Peyer's patch (tissue), 4 donors: ENCODE results near the gene JADE3. TPM values are rescaled to one million over a fixed set of nuclear protein-coding genes. Genes with fewer than 3 reads are reported as not detected.

ENCODE experiments used
- DNase-seq, 3 donors: peaks; one replicate each; pipeline ENCODE4 v3.0.0-alpha.2; 2017 to 2019
- H3K27ac ChIP-seq, 4 donors: fragments of 200-600 bp; sonication (generic); one replicate each; pipeline ENCODE4 v1.5.1; 2016 to 2019
- H3K27me3 ChIP-seq, 2 donors: fragments of 200-600 bp; sonication (generic); one replicate each; pipeline ENCODE4 v1.5.1; 2019
- H3K36me3 ChIP-seq, 3 donors: fragments of 200-600 bp; sonication (generic); one replicate each; pipeline ENCODE4 v1.5.1; 2016 to 2019
- H3K4me1 ChIP-seq, 4 donors: fragments of 200-600 bp; sonication (generic); one replicate each; pipeline ENCODE4 v1.5.1; 2016 to 2019
- H3K4me3 ChIP-seq, 4 donors: fragments of 200-600 bp; sonication (generic); 1 replicate in 3 of 4; 2 replicates in 1 of 4; pipeline ENCODE4 v1.5.1; 2016 to 2019; ENCODE audit warnings: mild to moderate bottlenecking in 1 of 4
- H3K9me3 ChIP-seq, 4 donors: fragments of 200-600 bp; sonication (generic); one replicate each; pipeline ENCODE4 v1.5.1; 2016 to 2019; ENCODE audit warnings: mild to moderate bottlenecking in 1 of 4
- CTCF ChIP-seq, 6 experiments: fragments of 450-650 bp in 4 of 6; fragments of 200-600 bp in 2 of 6; sonication (generic) in 1 of 6; IDR thresholded peaks; one replicate each; pipeline ENCODE4 v1.5.1; 2017 to 2019; ENCODE audit warnings: antibody characterized with exemption in 6 of 6, mild to moderate bottlenecking in 3 of 6, moderate library complexity in 1 of 6
- POLR2A ChIP-seq, 2 donors: fragments of 450-650 bp; IDR thresholded peaks; one replicate each; pipeline ENCODE4 v1.5.1; 2017; ENCODE audit warnings: antibody characterized with exemption in 2 of 2, mild to moderate bottlenecking in 2 of 2, moderate library complexity in 2 of 2
- total RNA-seq, 4 donors: library from RNA; depleted of rRNA; stranded (reverse); fragments of >200 nt; gene quantifications; one replicate each; pipeline ENCODE4 v1.1.0, GENCODE V29; 2016

Gene JADE3
- total RNA-seq, 4 donors from 2014 or later = 2.0 to 19.8 (median 2.6) TPM

GRCh38 chrX:46917622-46918021 is 5.4 kb downstream of the JADE3 start:
- H3K27me3 ChIP-seq = no peaks in the 10 kb centered on the region
- TF ChIP-seq POLR2A (IDR thresholded peaks at IDR 0.05) = no peak
- TF ChIP-seq CTCF (IDR thresholded peaks at IDR 0.05) = no peak
- H3K27ac ChIP-seq = no peak overlapping the region
- no peaks in the 10 kb centered on the region for H3K9me3 ChIP-seq
- H3K4me1 ChIP-seq = no peaks in the 10 kb centered on the region
- no peak for DNase-seq
- H3K36me3 ChIP-seq = no peaks in the 10 kb centered on the region
- no peak overlapping the region for H3K4me3 ChIP-seq

GRCh38 chrX:46918434-46918833 is 6.2 kb downstream of the JADE3 start:
- Histone ChIP-seq H3K9me3 (no peaks in the 10 kb centered on the region), H3K4me1 (no peaks in the 10 kb centered on the region), H3K27me3 (no peaks in the 10 kb centered on the region), H3K27ac (no peak overlapping the region), H3K4me3 (no peak overlapping the region), H3K36me3 (no peaks in the 10 kb centered on the region)
- TF ChIP-seq POLR2A (IDR thresholded peaks at IDR 0.05) (no peak), CTCF (IDR thresholded peaks at IDR 0.05) (no peak)
- DNase-seq = no peak

GRCh38 chrX:46920235-46920634 is 8.0 kb downstream of the JADE3 start:
- Histone ChIP-seq H3K4me1 (no peaks in the 10 kb centered on the region), H3K4me3 (no peak overlapping the region), H3K27me3 (no peaks in the 10 kb centered on the region), H3K36me3 (no peaks in the 10 kb centered on the region), H3K27ac (no peak overlapping the region), H3K9me3 (no peaks in the 10 kb centered on the region)
- no peak for DNase-seq
- TF ChIP-seq CTCF (IDR thresholded peaks at IDR 0.05) (no peak), POLR2A (IDR thresholded peaks at IDR 0.05) (no peak)

- Histone ChIP-seq H3K27ac (no peak overlapping the region), H3K4me3 (no peak overlapping the region), H3K36me3 (no peaks in the 10 kb centered on the region), H3K27me3 (no peaks in the 10 kb centered on the region), H3K9me3 (no peaks in the 10 kb centered on the region), H3K4me1 (no peaks in the 10 kb centered on the region)
- no peak for TF ChIP-seq POLR2A (IDR thresholded peaks at IDR 0.05)
- no peak for TF ChIP-seq CTCF (IDR thresholded peaks at IDR 0.05)
- no peak for DNase-seq
These were observed 10.4 kb downstream of the JADE3 start for GRCh38 chrX:46922611-46923010.

- DNase-seq = no peak
- Histone ChIP-seq H3K4me3 (no peak overlapping the region), H3K27me3 (no peaks in the 10 kb centered on the region), H3K36me3 (no peaks in the 10 kb centered on the region), H3K4me1 (no peaks in the 10 kb centered on the region), H3K27ac (no peak overlapping the region), H3K9me3 (no peaks in the 10 kb centered on the region)
- TF ChIP-seq POLR2A (IDR thresholded peaks at IDR 0.05) = no peak
- TF ChIP-seq CTCF (IDR thresholded peaks at IDR 0.05) = no peak
These were observed 15.5 kb downstream of the JADE3 start for GRCh38 chrX:46927718-46928117.
